ENCODE results near the gene ASPG.

GRCh38 chr14:104152686-104153393 lies 67.3 kb downstream of the ASPG start:
- TF ChIP-seq CTCF (conservative IDR thresholded peaks at IDR 0.05) = no peak
- TF ChIP-seq ZFX (IDR thresholded peaks at IDR 0.05) = no peak

Measured in C4-2B (cell line).